Cerebellar cortex (tissue), 1 donor: ENCODE results near the gene COLEC11.

Experiments used
- DNase-seq: peaks from one replicate; pipeline ENCODE4 v3.0.0-alpha.2; 2015; ENCODE audit warnings: low spot score

Gene COLEC11

GRCh38 chr2:3639015-3639630 is 44.2 kb downstream of the COLEC11 start:
- no peak for DNase-seq

GRCh38 chr2:3639653-3640052 is 44.7 kb downstream of the COLEC11 start:
- no peak for DNase-seq

GRCh38 chr2:3641181-3641580 is 46.3 kb downstream of the COLEC11 start:
- no peak for DNase-seq

- no peak for DNase-seq
These were observed 47.0 kb downstream of the COLEC11 start for GRCh38 chr2:3641841-3642421.

- no peak for DNase-seq
These were observed 47.8 kb downstream of the COLEC11 start for GRCh38 chr2:3642521-3643215.

- DNase-seq, result no peak
These were observed 48.7 kb downstream of the COLEC11 start for GRCh38 chr2:3643371-3644245.

- no peak for DNase-seq
These were observed 49.3 kb downstream of the COLEC11 start for GRCh38 chr2:3644246-3644525.

- no peak for DNase-seq
These were observed 50.1 kb downstream of the COLEC11 start for GRCh38 chr2:3644891-3645605.

GRCh38 chr2:3645745-3646389 is 51.0 kb downstream of the COLEC11 start:
- DNase-seq, result no peak

- no peak for DNase-seq
These were observed 51.5 kb downstream of the COLEC11 start for GRCh38 chr2:3646446-3646845.

- DNase-seq, result no peak
These were observed 52.3 kb downstream of the COLEC11 start for GRCh38 chr2:3647246-3647645.

- no peak for DNase-seq
These were observed 53.1 kb downstream of the COLEC11 start for GRCh38 chr2:3647831-3648651.

- no peak for DNase-seq
These were observed 53.8 kb downstream of the COLEC11 start for GRCh38 chr2:3648652-3649177.

GRCh38 chr2:3649581-3649980 is 54.7 kb downstream of the COLEC11 start:
- no peak for DNase-seq

GRCh38 chr2:3650140-3650920 is 55.4 kb downstream of the COLEC11 start:
- DNase-seq, result no peak

- peak; percentile 63 for DNase-seq
These were observed 57.1 kb downstream of the COLEC11 start for GRCh38 chr2:3651691-3652648.

- no peak for DNase-seq
These were observed 58.1 kb downstream of the COLEC11 start for GRCh38 chr2:3652896-3653625.

- no peak for DNase-seq
These were observed 59.1 kb downstream of the COLEC11 start for GRCh38 chr2:3654011-3654410.
